A549 (cell line): Measurements from ENCODE around the gene KCTD1. TPM values are rescaled to one million over a fixed set of nuclear protein-coding genes. Genes with fewer than 3 reads are reported as not detected.

Experiments
- ATAC-seq, 2 experiments: fragments of 200-7000 bp in 1 of 2; fragments of >200 bp in 1 of 2; cut with Nextera tagmentation in 1 of 2; cut with Tn5 transposase in 1 of 2; 3 replicates each; pipeline versions ENCODE4 v1.8.0 to v1.9.1; 2018 to 2020; ENCODE audit warnings: mild to moderate bottlenecking in 1 of 2, moderate library complexity in 1 of 2
- CTCF ChIA-PET: fragments of 300-600 bp; sonication (Branson Sonifier 250); formaldehyde crosslinking; extraction: SDS; loops from one replicate; lab custom pipeline; 2021; ENCODE audit warnings: antibody characterized with exemption, inconsistent platforms; lab: Yijun Ruan, JAX
- POLR2A ChIA-PET: fragments of 350-600 bp; formaldehyde crosslinking; extraction: SDS; loops from one replicate; lab custom pipeline; 2021; ENCODE audit warnings: antibody characterized with exemption, inconsistent platforms; lab: Yijun Ruan, JAX
- DNase-seq, 2 experiments: peaks; one replicate each; pipeline versions ENCODE4 v3.0.0 to v3.0.0-alpha.2; 2011 to 2016; ENCODE audit warnings: low read depth in 1 of 2, low spot score in 1 of 2
- FAIRE-seq: peaks from 2 replicates; lab custom pipeline; 2011; peaks lifted over from hg19 to GRCh38; lab: Jason Lieb, UNC
- H3K27ac ChIP-seq, 2 experiments: fragments of >200 bp; sonication (Bioruptor Twin); formaldehyde crosslinking; 3 replicates each; pipeline ENCODE4 v1.5.1; 2016 to 2017
- H3K4me1 ChIP-seq: fragments of >200 bp; sonication (Bioruptor Twin); formaldehyde crosslinking; 3 replicates; pipeline ENCODE4 v1.6.1; 2016
- H3K4me2 ChIP-seq: fragments of >200 bp; sonication (Bioruptor Twin); formaldehyde crosslinking; 3 replicates; pipeline ENCODE4 v1.6.1; 2016
- H3K4me3 ChIP-seq: fragments of >200 bp; sonication (Bioruptor Twin); formaldehyde crosslinking; 3 replicates; pipeline ENCODE4 v1.5.1; 2016
- H3K9me3 ChIP-seq: fragments of >200 bp; sonication (Bioruptor Twin); formaldehyde crosslinking; 3 replicates; pipeline ENCODE4 v1.6.1; 2016
- BCL3 ChIP-seq: fragments of >200 bp; sonication (Bioruptor Twin); formaldehyde crosslinking; IDR thresholded peaks from 3 replicates; pipeline ENCODE4 v1.6.1; 2016
- BHLHE40 ChIP-seq: IDR thresholded peaks from 2 replicates; pipeline ENCODE4 v1.6.1; 2012; ENCODE audit warnings: low read depth, low read length, inconsistent platforms
- CBX2 ChIP-seq: fragments of 200-600 bp; sonication (generic); IDR thresholded peaks from 2 replicates; pipeline ENCODE4 v1.6.1; 2016; ENCODE audit warnings: low read depth, mild to moderate bottlenecking, borderline replicate concordance
- CTCF ChIP-seq: fragments of >200 bp; sonication (Bioruptor Twin); formaldehyde crosslinking; IDR thresholded peaks from 3 replicates; pipeline ENCODE4 v1.5.1; 2016
- EHF ChIP-seq: fragments of 250-450 bp; sonication (Bioruptor Pico); IDR thresholded peaks from 2 replicates; pipeline ENCODE4 v1.5.0; 2020; ENCODE audit warnings: mild to moderate bottlenecking
- ELK1 ChIP-seq: fragments of 150-350 bp; IDR thresholded peaks from 2 replicates; pipeline ENCODE4 v1.6.1; 2014; ENCODE audit warnings: low read depth, mild to moderate bottlenecking, low read length
- EP300 ChIP-seq, 2 experiments: fragments of >200 bp; sonication (Bioruptor Twin); formaldehyde crosslinking; IDR thresholded peaks; 2 replicates in 1 of 2; 3 replicates in 1 of 2; pipeline ENCODE4 v1.6.1; 2016 to 2017
- ESRRA ChIP-seq: fragments of 150-350 bp; IDR thresholded peaks from 2 replicates; pipeline ENCODE4 v1.6.1; 2014; ENCODE audit warnings: mild to moderate bottlenecking, low read length, borderline replicate concordance
- FOSL2 ChIP-seq, 2 experiments: fragments of 450-650 bp in 1 of 2; fragments of >200 bp in 1 of 2; sonication (Bioruptor Twin) in 1 of 2; formaldehyde crosslinking; IDR thresholded peaks; 2 replicates each; pipeline versions ENCODE4 v1.5.0 to v1.6.1; 2016 to 2020; ENCODE audit warnings: mild to moderate bottlenecking in 1 of 2, moderate library complexity in 1 of 2
- GATA3 ChIP-seq: IDR thresholded peaks from 2 replicates; pipeline ENCODE4 v1.6.1; 2012; ENCODE audit warnings: borderline replicate concordance
- HES2 ChIP-seq: fragments of >200 bp; sonication (Bioruptor Twin); formaldehyde crosslinking; IDR thresholded peaks from 2 replicates; pipeline ENCODE4 v1.6.1; 2016
- HOXB13 ChIP-seq: fragments of 250-450 bp; sonication (Bioruptor Pico); IDR thresholded peaks from 2 replicates; pipeline ENCODE4 v1.5.0; 2020; ENCODE audit warnings: low read depth, mild to moderate bottlenecking, moderate library complexity
- JUNB ChIP-seq: fragments of >200 bp; sonication (Bioruptor Twin); formaldehyde crosslinking; IDR thresholded peaks from 2 replicates; pipeline ENCODE4 v1.6.1; 2016
- KDM1A ChIP-seq: fragments of 200-600 bp; sonication (generic); IDR thresholded peaks from 2 replicates; pipeline ENCODE4 v1.6.1; 2016; ENCODE audit warnings: low read depth, mild to moderate bottlenecking
- MAFK ChIP-seq: fragments of 450-650 bp; IDR thresholded peaks from 2 replicates; pipeline ENCODE4 v1.6.1; 2014; ENCODE audit not compliant: partially characterized antibody
- MAX ChIP-seq: IDR thresholded peaks from 2 replicates; pipeline ENCODE4 v1.6.1; 2012
- MAZ ChIP-seq: fragments of 150-350 bp; IDR thresholded peaks from 2 replicates; pipeline ENCODE4 v1.6.1; 2014; ENCODE audit warnings: antibody characterized with exemption, low read depth, low read length, borderline replicate concordance
- NR3C1 ChIP-seq: fragments of >200 bp; sonication (Bioruptor Twin); formaldehyde crosslinking; IDR thresholded peaks from 3 replicates; pipeline ENCODE4 v1.6.1; 2017
- RAD21 ChIP-seq, 2 experiments: fragments of >200 bp in 1 of 2; sonication (Bioruptor Twin) in 1 of 2; formaldehyde crosslinking in 1 of 2; IDR thresholded peaks in 1 of 2; conservative IDR thresholded peaks in 1 of 2; 2 replicates in 1 of 2; 3 replicates in 1 of 2; pipeline ENCODE4 v1.6.1; 2012 to 2018; ENCODE audit warnings: inconsistent platforms in 1 of 2
- RARB ChIP-seq: fragments of 250-450 bp; sonication (Bioruptor Pico); IDR thresholded peaks from 2 replicates; pipeline ENCODE4 v1.8.0; 2021; ENCODE audit warnings: mild to moderate bottlenecking, moderate library complexity
- REST ChIP-seq: fragments of 200-600 bp; sonication (generic); IDR thresholded peaks from 2 replicates; pipeline ENCODE4 v1.6.1; 2016; ENCODE audit warnings: antibody characterized with exemption, mild to moderate bottlenecking, moderate library complexity
- RNF2 ChIP-seq: fragments of 200-600 bp; sonication (generic); IDR thresholded peaks from 2 replicates; pipeline ENCODE4 v1.6.1; 2016; ENCODE audit warnings: low read depth, mild to moderate bottlenecking, antibody characterized with exemption, moderate library complexity, borderline replicate concordance
- SMC3 ChIP-seq: fragments of >200 bp; sonication (Bioruptor Twin); formaldehyde crosslinking; IDR thresholded peaks from 3 replicates; pipeline ENCODE4 v1.6.1; 2018; ENCODE audit warnings: inconsistent platforms
- TFCP2L1 ChIP-seq: fragments of 250-450 bp; sonication (Bioruptor Pico); IDR thresholded peaks from 2 replicates; pipeline ENCODE4 v1.5.0; 2021; ENCODE audit warnings: mild to moderate bottlenecking
- ZC3H11A ChIP-seq: fragments of 450-650 bp; IDR thresholded peaks from 2 replicates; pipeline ENCODE4 v1.6.1; 2014; ENCODE audit warnings: antibody characterized with exemption, mild to moderate bottlenecking
- ZFP36 ChIP-seq: fragments of 450-650 bp; IDR thresholded peaks from 2 replicates; pipeline ENCODE4 v1.6.1; 2014; ENCODE audit warnings: borderline replicate concordance; ENCODE audit not compliant: partially characterized antibody
- ZSCAN20 ChIP-seq: fragments of 250-450 bp; sonication (Bioruptor Pico); IDR thresholded peaks from 2 replicates; pipeline ENCODE4 v1.8.0; 2022; ENCODE audit warnings: mild to moderate bottlenecking, moderate library complexity
- WGBS: methylation state at CpG from one replicate; pipeline ENCODE4 v1.1.6; 2017; ENCODE audit errors: missing lambda C conversion rate; 5-methylcytosine and 5-hydroxymethylcytosine counted together
- polyA plus RNA-seq, 4 experiments: library from polyadenylated mRNA; depleted of rRNA in 3 of 4; stranded (reverse); fragments of >200 nt; fragmentation: RNase III in 1 of 4; extraction: RNeasy Plus Mini Kit Qiagen cat#74134 plus additional on column Dnase treatment in 1 of 4; gene quantifications; 2 replicates in 3 of 4; 3 replicates in 1 of 4; pipeline ENCODE4 v1.2.3, GENCODE V29; 2011 to 2017

Gene KCTD1
- polyA plus RNA-seq, 2 of the 4 experiments (the other 2 are of a cell fraction), result 26.1 to 32.1 TPM

GRCh38 chr18:26450989-26451682 is 97.2 kb downstream of the KCTD1 start (continued):
- TF ChIP-seq ZSCAN20 (CRISPR knock-in tag) (no peak), GATA3 (no peak)

GRCh38 chr18:26448714-26449159 is 99.6 kb downstream of the KCTD1 start:
- peak overlapping the region in 1 of 2 experiments; percentile 26; a peak in 2 of 6 replicates for H3K27ac ChIP-seq
- peaks cover 28% of the 10 kb centered on the region for H3K4me1 ChIP-seq
- H3K4me2 ChIP-seq, result no peak overlapping the region
- POLR2A ChIA-PET, result no interaction called here
- CTCF ChIA-PET, result no interaction called here
- 0 out of 3 replicates have a peak, but pooled peaks cover 4% of the 10 kb centered on the region for H3K9me3 ChIP-seq
- no peak overlapping the region for H3K4me3 ChIP-seq
- DNase-seq (no peak), FAIRE-seq (no peak)
- TF ChIP-seq GATA3 (no peak), ESRRA (no peak), MAZ (no peak), ZFP36 (no peak), HES2 (no peak), EHF (CRISPR knock-in tag) (no peak), HOXB13 (no peak), RARB (CRISPR knock-in tag) (no peak), EP300 (IDR thresholded peaks at IDR 0.05) (no peak), BCL3 (no peak), CBX2 (no peak), ZC3H11A (no peak), MAFK (no peak)
- TF ChIP-seq, all 56 proteins: peak for 0
- WGBS, result 92% methylated on average over 8 of the region's 8 CpGs
- no peak for ATAC-seq

- no peak for TF ChIP-seq FOSL2 (IDR thresholded peaks at IDR 0.05)
- TF ChIP-seq FOSL2 (CRISPR knock-in tag; IDR thresholded peaks at IDR 0.05), result no peak
- TF ChIP-seq RAD21 (conservative IDR thresholded peaks at IDR 0.05 in 1 of 2, IDR thresholded peaks at IDR 0.05 in 1 of 2), result no peak
- no peak for TF ChIP-seq ZSCAN20 (CRISPR knock-in tag)
- TF ChIP-seq NR3C1, result no peak
- no peak for TF ChIP-seq HOXB13
- TF ChIP-seq ELK1, result no peak
- TF ChIP-seq REST, result no peak
- no peak for TF ChIP-seq ZFP36
- TF ChIP-seq MAFK, result no peak
- no peak for TF ChIP-seq KDM1A
- TF ChIP-seq JUNB, result no peak
- TF ChIP-seq SMC3, result no peak
- no peak for TF ChIP-seq TFCP2L1 (CRISPR knock-in tag)
- no peak for TF ChIP-seq MAX
- no peak for TF ChIP-seq RNF2
- no peak for TF ChIP-seq BHLHE40
- no peak for TF ChIP-seq CTCF
- H3K4me2 ChIP-seq, result no peak overlapping the region
- 0 out of 3 replicates have a peak, but pooled peaks cover 4% of the 10 kb centered on the region for H3K9me3 ChIP-seq
- no peak overlapping the region for H3K4me3 ChIP-seq
- H3K27ac ChIP-seq, result no peak overlapping the region
- ATAC-seq (no peak), DNase-seq (no peak), FAIRE-seq (no peak)
- H3K4me1 ChIP-seq, result no peaks in the 10 kb centered on the region
- CTCF ChIA-PET, result no interaction called here
- POLR2A ChIA-PET, result no interaction called here
Measured at GRCh38 chr18:26443853-26444252, 104.5 kb downstream of the KCTD1 start.
